Erythroblast (primary cell): ENCODE data around the gene CALR3.

Experiments
- GATA1 ChIP-seq: IDR thresholded peaks from 2 replicates; pipeline ENCODE4 v1.6.1; 2011; ENCODE audit warnings: low read depth, mild to moderate bottlenecking, control low read depth, low read length, moderate library complexity
- POLR2A ChIP-seq: IDR thresholded peaks from 2 replicates; pipeline ENCODE4 v1.6.1; 2011; ENCODE audit warnings: mild to moderate bottlenecking, low read length

- no peak for TF ChIP-seq POLR2A
- no peak for TF ChIP-seq GATA1
These were observed 25.8 kb upstream of the CALR3 start for GRCh38 chr19:16521715-16522289.
